Hepatocyte (in vitro differentiated cells): ENCODE data around the gene CCL17. TPM values are rescaled to one million over a fixed set of nuclear protein-coding genes. Genes with fewer than 3 reads are reported as not detected.
A peak's percentile ranks its signal among the peaks of the same experiment; 100 is the strongest.

Experiments
- DNase-seq: peaks from one replicate; pipeline ENCODE4 v3.0.0-alpha.2; 2016; ENCODE audit warnings: low spot score
- H2AFZ ChIP-seq: fragments of 200-600 bp; sonication (generic); 2 replicates; pipeline ENCODE4 v1.6.0; 2016; ENCODE audit warnings: antibody characterized with exemption, mild to moderate bottlenecking
- H3K27ac ChIP-seq: fragments of 200-600 bp; sonication (generic); 2 replicates; pipeline ENCODE4 v1.5.1; 2016; ENCODE audit warnings: mild to moderate bottlenecking
- H3K27me3 ChIP-seq: fragments of 200-600 bp; sonication (generic); 2 replicates; pipeline ENCODE4 v1.6.1; 2016
- H3K36me3 ChIP-seq: fragments of 200-600 bp; sonication (generic); replicated peaks from 2 replicates; pipeline ENCODE4 v1.5.1; 2016; ENCODE audit warnings: low read depth; ENCODE audit not compliant: insufficient read depth
- H3K4me1 ChIP-seq: fragments of 200-600 bp; sonication (generic); 2 replicates; pipeline ENCODE4 v1.5.1; 2016; ENCODE audit warnings: mild to moderate bottlenecking, moderate library complexity; ENCODE audit not compliant: insufficient read depth
- H3K4me2 ChIP-seq: fragments of 200-600 bp; sonication (generic); 2 replicates; pipeline ENCODE4 v1.6.0; 2016
- H3K4me3 ChIP-seq: fragments of 200-600 bp; sonication (generic); 2 replicates; pipeline ENCODE4 v1.5.1; 2016; ENCODE audit warnings: mild to moderate bottlenecking
- H3K79me2 ChIP-seq: fragments of 200-600 bp; sonication (generic); 2 replicates; pipeline ENCODE4 v1.6.0; 2017; ENCODE audit warnings: mild to moderate bottlenecking
- H3K9me2 ChIP-seq: fragments of 200-600 bp; sonication (generic); replicated peaks from 2 replicates; pipeline ENCODE4 v1.6.0; 2017; ENCODE audit warnings: mild to moderate bottlenecking; ENCODE audit not compliant: insufficient read depth
- H3K9me3 ChIP-seq: fragments of 200-600 bp; sonication (generic); 2 replicates; pipeline ENCODE4 v1.5.1; 2016; ENCODE audit warnings: low read depth, mild to moderate bottlenecking
- H4K20me1 ChIP-seq: fragments of 200-600 bp; sonication (generic); 2 replicates; pipeline ENCODE4 v1.6.0; 2016; ENCODE audit warnings: mild to moderate bottlenecking; ENCODE audit not compliant: insufficient read depth, poor library complexity, severe bottlenecking
- CTCF ChIP-seq: fragments of 200-600 bp; sonication (generic); IDR thresholded peaks from 2 replicates; pipeline ENCODE4 v1.5.1; 2016; ENCODE audit warnings: antibody characterized with exemption, mild to moderate bottlenecking; ENCODE audit not compliant: poor library complexity
- EZH2 ChIP-seq: fragments of 200-600 bp; sonication (generic); IDR thresholded peaks from 2 replicates; pipeline ENCODE4 v1.6.1; 2016; ENCODE audit warnings: antibody characterized with exemption, mild to moderate bottlenecking, borderline replicate concordance
- EZH2phosphoT487 ChIP-seq: fragments of 200-600 bp; sonication (generic); IDR thresholded peaks from one replicate; pipeline ENCODE4 v1.6.1; 2018; ENCODE audit warnings: antibody characterized with exemption, mild to moderate bottlenecking, low read depth, moderate library complexity; ENCODE audit not compliant: unreplicated experiment, severe bottlenecking
- WGBS: methylation state at CpG from one replicate; pipeline ENCODE4 v1.1.6; 2016; ENCODE audit warnings: low lambda C conversion rate; ENCODE audit errors: missing lambda C conversion rate; 5-methylcytosine and 5-hydroxymethylcytosine counted together
- polyA plus RNA-seq: library from polyadenylated mRNA; unstranded; fragments of >200 nt; fragmentation: Nextera tagmentation; extraction: Ambion mirVana; gene quantifications from 2 replicates; pipeline ENCODE4 v1.2.1, GENCODE V29; 2016
- total RNA-seq: library from RNA; depleted of rRNA; stranded (reverse); fragments of >200 nt; gene quantifications from 2 replicates; pipeline ENCODE4 v1.2.3, GENCODE V29; 2014

CCL17 gene
- total and polyA plus RNA-seq, 2 experiments from 2014 or later: not detected

GRCh38 chr16:57366544-57367040 is 38.0 kb upstream of the CCL17 start:
- Histone ChIP-seq H3K9me2 (no peaks in the 10 kb centered on the region), H3K9me3 (no peaks in the 10 kb centered on the region), H3K36me3 (no peaks in the 10 kb centered on the region), H3K4me1 (no peaks in the 10 kb centered on the region), H3K4me3 (no peak overlapping the region), H3K4me2 (no peak overlapping the region), H4K20me1 (no peaks in the 10 kb centered on the region), H3K79me2 (no peaks in the 10 kb centered on the region), H3K27me3 (no peaks in the 10 kb centered on the region), H2AFZ (no peak overlapping the region), H3K27ac (no peak overlapping the region)
- TF ChIP-seq EZH2: no peak
- TF ChIP-seq CTCF: no peak
- no peak for TF ChIP-seq EZH2phosphoT487
- WGBS: 70% methylated on average over 6 of the region's 6 CpGs
- no peak for DNase-seq

GRCh38 chr16:57367116-57367752 is 37.3 kb upstream of the CCL17 start:
- H3K4me1 ChIP-seq: no peaks in the 10 kb centered on the region
- no peak overlapping the region for H2AFZ ChIP-seq
- H3K79me2 ChIP-seq: no peaks in the 10 kb centered on the region
- DNase-seq: no peak
- no peak overlapping the region for H3K4me2 ChIP-seq
- whole genome bisulfite sequencing: 88% methylated on average over 7 of the region's 7 CpGs
- no peak overlapping the region for H3K27ac ChIP-seq
- H3K9me3 ChIP-seq: no peaks in the 10 kb centered on the region
- H4K20me1 ChIP-seq: no peaks in the 10 kb centered on the region
- no peaks in the 10 kb centered on the region for H3K27me3 ChIP-seq
- no peaks in the 10 kb centered on the region for H3K36me3 ChIP-seq
- H3K4me3 ChIP-seq: no peak overlapping the region
- no peaks in the 10 kb centered on the region for H3K9me2 ChIP-seq
- TF ChIP-seq EZH2phosphoT487: no peak
- TF ChIP-seq CTCF: no peak
- no peak for TF ChIP-seq EZH2

- H3K9me3 ChIP-seq: no peaks in the 10 kb centered on the region
- peak overlapping the region; percentile 85 for H3K4me2 ChIP-seq
- WGBS: 88% methylated on average over 15 of the region's 15 CpGs
- H3K27me3 ChIP-seq: no peaks in the 10 kb centered on the region
- H2AFZ ChIP-seq: no peak overlapping the region
- H3K27ac ChIP-seq: peak overlapping the region; percentile 88
- H3K36me3 ChIP-seq: no peaks in the 10 kb centered on the region
- peaks cover 17% of the 10 kb centered on the region for H3K4me1 ChIP-seq
- H4K20me1 ChIP-seq: no peaks in the 10 kb centered on the region
- no peak for TF ChIP-seq EZH2
- TF ChIP-seq CTCF: no peak
- TF ChIP-seq EZH2phosphoT487: no peak
- H3K79me2 ChIP-seq: no peaks in the 10 kb centered on the region
- no peak overlapping the region for H3K4me3 ChIP-seq
- no peaks in the 10 kb centered on the region for H3K9me2 ChIP-seq
- DNase-seq: no peak
These were observed 32.8 kb upstream of the CCL17 start for GRCh38 chr16:57371494-57372371.
